Stimulated activated CD4-positive, alpha-beta T cell treated with anti-CD3 and anti-CD28 coated beads, Interleukin-4, amount 100 ng/mL, for 24 hours (primary cell): ENCODE measurements around the gene CCL2.

Source experiments
- DNase-seq: peaks from one replicate; pipeline ENCODE4 v3.0.0-alpha.2; 2020

CCL2 gene

DNA sequence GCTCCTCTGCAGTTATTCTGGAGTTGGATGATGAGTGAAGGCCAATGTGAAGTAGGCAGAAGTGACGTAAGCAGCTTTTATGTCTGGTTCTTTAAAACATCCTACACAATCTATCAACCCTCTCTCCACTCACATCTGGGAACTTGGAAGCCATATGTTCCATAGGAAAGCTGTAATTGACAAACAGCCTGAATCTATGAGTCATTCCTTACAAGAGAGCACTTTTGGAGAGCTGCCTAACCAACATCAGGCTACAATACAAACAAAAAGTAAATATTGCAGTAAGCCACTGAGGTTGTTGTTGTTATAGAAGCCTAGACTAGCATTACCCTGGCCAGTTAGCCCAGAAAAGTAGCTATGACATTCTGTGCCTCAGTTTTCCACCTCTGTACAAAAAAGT lies 20.8 kb downstream of the CCL2 start:
- DNase-seq: no peak

DNA sequence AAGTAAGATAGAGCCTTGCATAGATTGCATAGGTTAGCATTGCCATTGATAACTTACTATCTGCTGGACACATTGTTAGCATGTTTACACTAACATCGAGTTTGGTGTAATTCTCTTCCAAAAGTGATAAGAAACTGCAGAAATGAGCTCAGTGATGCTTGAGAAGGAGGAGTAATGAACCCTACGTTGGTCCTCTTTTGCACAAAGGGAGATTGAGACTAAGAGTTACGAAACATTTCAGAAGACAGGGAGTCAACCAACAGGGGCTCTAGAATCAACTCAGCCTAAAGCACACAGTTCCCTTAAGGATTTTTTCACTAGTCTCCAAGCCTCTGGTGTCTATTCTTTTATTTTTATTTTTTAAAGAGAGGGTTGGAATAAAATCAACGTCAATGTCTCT lies 21.7 kb downstream of the CCL2 start:
- no peak for DNase-seq

DNA sequence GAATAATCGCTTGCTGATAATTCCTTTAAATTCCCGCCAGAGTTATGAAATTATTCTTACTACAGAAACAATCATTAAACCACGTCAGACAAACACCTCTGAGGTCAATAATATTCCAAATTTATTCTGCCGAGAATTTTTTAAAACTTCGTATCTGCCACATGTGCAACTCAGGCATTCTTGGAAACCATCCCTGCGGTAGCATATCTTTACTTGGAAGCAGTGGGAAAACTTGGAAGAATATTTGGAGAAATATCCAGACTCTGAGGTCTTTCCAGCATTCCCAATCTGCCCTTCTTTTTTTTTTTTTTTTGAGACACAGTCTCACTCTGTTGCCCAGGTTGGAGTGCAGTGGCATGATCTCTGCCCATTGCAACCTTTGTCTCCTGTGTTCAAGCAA lies 28.5 kb downstream of the CCL2 start:
- no peak for DNase-seq

DNA sequence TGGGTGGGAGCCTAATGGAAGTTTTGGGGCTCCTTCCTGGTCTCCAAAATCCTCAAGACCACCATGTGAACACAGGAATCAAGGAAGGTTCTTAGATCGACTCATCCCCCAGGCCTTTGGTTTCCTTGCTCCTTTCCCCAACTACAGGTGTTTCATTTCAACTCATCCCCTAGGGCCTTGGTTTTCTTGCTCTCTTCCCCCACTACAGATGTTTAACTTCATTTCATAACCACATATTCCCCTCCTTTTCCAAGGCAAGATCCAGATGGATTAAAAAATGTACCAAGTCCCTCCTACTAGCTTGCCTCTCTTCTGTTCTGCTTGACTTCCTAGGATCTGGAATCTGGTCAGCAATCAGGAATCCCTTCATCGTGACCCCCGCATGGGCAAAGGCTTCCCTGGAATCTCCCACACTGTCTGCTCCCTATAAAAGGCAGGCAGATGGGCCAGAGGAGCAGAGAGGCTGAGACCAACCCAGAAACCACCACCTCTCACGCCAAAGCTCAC lies 30.3 kb downstream of the CCL2 start, which contains the start of gene CCL11:
Gene CCL11, plus strand, starts transcription at position 457 of the 507 bp plus-strand sequence. CDS start 67 bp downstream, outside the sequence.
- no peak for DNase-seq

DNA sequence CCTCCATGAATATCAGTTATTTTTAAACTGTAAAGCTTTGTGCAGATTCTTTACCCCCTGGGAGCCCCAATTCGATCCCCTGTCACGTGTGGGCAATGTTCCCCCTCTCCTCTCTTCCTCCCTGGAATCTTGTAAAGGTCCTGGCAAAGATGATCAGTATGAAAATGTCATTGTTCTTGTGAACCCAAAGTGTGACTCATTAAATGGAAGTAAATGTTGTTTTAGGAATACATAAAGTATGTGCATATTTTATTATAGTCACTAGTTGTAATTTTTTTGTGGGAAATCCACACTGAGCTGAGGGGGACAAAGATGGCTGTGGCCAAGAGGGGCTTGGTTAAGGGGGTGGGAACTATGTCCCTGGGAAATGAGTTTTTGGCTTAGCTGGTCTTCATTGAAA lies 32.8 kb downstream of the CCL2 start:
- DNase-seq: no peak

DNA sequence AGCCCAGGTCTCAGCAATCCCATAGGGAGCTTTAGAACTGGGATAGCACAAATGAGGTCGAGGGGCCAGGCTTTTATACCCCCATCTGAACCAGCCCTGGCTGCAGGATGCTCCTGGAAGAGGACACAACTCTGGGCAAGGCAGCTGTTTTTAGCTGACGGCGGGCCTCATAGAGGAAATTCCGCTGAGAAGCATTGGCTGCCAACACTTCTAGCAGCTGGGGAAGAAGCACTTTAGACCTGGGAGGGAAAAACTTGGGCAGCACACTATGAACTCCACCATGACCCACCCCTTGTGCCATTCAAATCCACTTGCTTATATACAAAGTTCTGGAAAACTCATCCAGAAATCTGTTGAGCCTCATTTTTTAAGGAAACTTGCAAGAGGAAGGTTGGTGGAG lies 35.5 kb downstream of the CCL2 start:
- no peak for DNase-seq

DNA sequence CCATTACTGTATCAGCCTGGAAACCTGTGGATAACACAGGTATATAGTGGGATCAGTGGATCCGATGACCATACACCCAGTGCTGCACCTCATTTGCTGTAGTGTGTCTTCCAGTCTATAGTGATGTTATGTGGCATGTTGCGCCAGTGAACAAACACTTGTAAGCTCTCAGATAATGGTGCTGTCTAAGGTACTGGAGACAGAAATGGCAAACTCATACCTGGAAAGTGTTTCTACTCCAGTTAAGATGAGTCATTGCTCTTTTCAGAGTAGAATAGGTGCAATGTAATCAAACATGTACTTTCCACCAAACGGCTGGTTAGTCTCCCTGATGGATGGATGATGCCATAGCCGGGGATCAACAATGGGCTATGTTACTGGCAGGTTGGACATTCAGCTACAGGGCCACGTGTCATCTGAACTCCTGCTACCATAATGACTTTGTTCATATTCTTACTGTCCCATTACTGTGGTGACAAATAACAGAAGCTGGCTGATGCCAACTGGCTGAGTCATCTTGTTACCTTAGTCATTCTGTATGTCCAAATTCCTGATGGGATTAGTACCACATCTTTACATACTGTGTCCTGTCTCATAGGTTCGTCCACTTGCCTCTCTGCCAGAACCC lies 36.8 kb downstream of the CCL2 start:
- DNase-seq: no peak

DNA sequence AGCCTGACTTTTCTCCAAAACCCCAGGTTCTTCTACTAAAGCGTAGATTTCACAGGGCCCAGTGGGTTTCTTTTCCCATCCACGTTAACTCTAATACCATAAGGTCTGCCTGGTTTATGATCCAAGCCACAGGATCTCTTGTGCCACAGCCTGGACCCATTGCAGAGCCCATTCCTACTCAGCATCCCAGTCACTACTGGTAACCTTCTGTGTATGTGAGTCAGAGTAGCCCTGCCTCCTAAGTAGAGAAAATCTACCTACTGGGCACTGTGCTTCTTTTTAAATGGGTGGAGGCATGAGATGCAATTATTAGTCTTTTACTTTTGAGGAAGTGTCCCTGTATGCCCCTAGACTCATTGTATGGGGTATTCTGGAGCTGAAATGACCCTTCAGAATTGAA lies 43.9 kb downstream of the CCL2 start:
- no peak for DNase-seq

DNA sequence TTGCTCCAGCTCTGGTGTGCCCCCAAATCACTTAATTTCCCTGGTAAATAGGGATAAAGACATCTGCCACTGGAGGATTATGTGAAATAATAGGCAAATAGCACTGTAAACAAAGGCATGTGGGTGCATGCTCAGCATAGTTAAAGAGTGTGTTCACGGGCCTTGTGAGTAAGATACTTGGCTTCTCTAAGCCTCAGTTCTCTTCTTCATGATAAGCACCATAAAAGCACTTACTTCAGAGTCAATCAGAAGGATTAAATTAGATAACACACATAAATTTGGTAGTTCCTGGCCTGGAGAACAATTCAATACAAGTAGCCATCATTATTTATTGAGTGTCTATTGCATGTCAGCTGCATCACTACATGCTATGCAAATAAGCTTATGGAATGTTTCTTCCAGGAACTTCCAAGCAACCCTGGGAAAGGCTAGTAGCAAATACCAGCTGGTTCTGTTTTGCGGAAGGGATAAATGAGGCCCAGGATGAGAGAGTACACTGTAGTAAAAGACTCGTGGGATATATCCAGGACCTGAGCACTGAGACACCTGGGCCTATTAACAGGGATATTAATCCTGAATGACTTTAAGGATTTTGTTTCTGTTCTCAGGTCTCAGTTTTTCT lies 45.0 kb downstream of the CCL2 start:
- no peak for DNase-seq

DNA sequence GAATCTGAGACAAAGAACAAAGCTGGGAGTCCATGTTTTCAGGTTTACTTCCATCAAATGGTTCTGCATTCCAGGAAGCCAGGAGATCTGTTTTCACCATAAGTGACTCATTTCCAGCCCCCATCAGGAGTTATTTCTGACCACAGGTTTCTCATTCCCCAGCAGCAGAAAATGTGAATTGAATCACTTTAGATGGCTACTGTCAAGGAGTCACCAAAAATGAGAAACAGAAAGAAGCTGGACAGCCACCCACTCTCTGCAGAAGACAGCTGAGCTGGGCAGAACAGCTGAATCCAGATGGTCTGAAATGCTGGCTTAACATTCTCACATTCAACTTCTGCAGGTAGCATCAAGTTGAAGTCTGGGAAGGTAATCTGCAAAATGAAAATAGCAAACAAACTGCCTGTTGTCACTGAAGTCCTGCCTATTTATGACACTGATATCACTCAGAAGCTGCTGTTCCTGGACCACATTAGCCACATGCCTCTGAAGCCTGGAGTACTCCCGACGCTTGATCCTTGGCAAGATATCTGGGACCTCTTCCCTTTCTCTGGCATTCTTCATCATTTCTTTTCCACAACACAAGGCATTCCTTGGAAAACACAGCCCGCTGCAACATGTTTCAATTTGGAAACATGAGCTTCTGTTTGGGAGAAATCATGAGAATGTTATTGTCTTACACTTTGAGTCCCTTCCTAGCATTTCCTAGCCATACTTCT lies 45.7 kb downstream of the CCL2 start:
- DNase-seq: no peak

DNA sequence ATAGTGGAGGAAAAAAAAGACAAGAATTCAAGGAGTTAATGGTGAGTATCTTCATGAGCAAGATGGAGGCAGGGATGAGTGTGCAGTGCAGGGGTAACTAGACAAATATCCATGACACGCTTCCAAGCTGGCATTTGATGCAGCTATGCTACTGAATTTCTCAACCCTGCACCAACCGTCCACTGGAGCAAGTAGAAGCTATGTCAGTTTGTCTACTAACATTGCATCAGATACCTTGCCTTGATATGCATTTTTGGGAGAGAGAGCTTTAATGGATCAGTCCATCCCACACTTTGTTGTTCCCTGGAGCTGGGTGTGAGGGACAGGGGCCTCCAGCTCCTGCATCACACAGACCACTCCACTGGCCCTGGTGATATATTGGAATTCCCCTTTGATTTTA lies 46.9 kb downstream of the CCL2 start:
- DNase-seq: no peak

DNA sequence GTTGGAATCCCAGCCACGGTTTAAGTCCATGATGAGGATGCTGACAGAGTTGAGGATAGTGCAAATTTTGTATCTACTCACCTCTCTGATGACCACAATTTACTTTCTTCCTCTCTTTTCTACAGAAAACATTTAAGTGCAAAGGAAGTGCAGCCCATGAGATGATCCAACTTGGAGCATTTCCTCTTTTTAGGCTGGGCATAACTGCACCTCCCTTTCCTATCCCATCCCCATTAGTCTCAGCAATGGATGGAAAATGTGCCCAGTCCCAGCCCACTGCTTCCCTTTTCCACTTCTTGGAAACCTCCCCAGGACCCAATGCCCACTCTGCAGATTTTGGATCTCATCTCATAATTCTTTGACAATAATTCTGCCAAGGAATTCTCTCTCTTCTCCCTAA lies 47.6 kb downstream of the CCL2 start:
- no peak for DNase-seq

DNA sequence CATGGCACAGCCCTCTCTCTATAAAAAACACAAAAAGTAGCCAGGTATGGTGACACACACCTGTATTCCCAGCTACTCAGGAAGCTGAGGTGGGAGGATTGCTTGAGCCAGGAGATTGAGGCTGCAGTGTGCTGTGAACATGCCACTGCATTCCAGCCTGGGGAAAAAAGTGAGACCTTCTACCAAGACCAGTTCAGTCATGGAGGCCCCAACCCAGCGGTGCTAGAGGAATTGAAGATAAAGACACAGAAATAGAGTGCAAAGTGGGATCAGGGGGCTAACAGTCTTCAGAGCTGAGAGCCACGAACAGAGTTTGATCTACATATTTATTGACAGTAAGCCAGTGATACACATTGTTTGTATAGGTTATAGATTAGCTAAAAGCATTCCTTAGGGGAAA lies 48.5 kb downstream of the CCL2 start:
- DNase-seq: no peak

DNA sequence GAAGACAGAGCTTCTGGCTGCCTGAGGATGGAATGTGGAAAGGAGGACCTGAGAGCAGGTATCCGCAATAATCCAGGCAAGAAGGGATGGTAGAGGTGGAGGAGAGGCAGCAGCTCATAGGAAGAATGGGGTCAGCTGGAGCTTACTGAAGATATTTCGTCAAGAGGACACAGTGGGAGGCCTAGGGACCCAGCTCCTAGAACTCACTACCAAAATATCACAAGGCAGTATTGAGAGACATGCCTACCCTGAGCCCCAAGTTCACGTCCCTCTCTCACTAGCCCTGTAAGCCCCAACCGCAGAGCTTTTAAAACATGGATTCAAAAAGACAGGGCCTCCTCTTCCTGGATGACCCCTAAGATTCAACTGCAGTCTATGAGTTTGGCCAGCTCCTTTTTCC lies 50.0 kb downstream of the CCL2 start:
- no peak for DNase-seq

DNA sequence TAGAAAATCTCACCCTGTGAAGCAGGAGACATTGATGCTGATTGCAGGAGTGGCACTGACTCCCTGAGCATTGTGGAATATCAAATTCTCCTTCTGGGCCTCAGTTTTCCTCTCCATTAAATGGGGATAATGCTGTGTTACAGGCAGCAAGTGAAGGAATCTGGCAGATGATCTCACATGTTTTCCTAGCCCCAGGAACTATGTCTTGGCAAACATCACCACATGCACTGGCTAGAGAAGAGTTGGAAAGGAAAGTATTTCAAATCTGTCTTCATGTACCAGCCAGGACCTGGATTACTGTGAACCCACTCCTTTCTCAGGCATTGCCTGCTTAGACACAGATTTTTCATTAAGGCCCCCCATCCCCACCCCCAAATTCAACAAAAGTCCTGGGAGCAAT lies 50.5 kb downstream of the CCL2 start:
- no peak for DNase-seq

DNA sequence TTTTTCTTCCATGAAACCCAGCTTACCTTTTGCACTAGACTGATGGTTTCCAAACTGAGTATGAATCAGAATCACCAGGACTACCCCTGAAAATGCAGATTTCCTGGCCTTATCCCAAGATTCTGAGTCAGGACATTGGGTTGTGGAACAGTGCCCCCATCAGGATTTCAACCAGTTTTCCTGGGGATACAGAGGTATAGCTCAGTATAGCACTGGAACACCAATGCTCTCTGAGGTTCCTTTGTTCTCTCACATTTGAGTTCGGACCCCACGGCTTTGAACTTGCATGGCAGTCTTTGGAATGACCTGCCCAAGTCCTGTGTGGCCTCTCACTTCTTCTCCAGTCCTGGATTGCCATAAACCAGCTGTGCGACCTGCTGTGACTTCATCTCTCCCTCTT lies 51.4 kb downstream of the CCL2 start:
- no peak for DNase-seq
